ENCODE data around the gene OTUD4. TPM values are rescaled to one million over a fixed set of nuclear protein-coding genes. Genes with fewer than 3 reads are reported as not detected.
"Not testable (repeated sequence)": the region's sequence is repeated elsewhere in the genome, so short reads cannot be mapped to it uniquely, and the experiment has no call there.

Gene OTUD4
- polyA plus RNA-seq, 10 donors: 54.0 to 102 (median 75.1) TPM

- peak in 1 of 3 donors; percentile 86 for DNase-seq
Measured at GRCh38 chr4:145179861-145180297, 510 bp downstream of the OTUD4 start.

DNA sequence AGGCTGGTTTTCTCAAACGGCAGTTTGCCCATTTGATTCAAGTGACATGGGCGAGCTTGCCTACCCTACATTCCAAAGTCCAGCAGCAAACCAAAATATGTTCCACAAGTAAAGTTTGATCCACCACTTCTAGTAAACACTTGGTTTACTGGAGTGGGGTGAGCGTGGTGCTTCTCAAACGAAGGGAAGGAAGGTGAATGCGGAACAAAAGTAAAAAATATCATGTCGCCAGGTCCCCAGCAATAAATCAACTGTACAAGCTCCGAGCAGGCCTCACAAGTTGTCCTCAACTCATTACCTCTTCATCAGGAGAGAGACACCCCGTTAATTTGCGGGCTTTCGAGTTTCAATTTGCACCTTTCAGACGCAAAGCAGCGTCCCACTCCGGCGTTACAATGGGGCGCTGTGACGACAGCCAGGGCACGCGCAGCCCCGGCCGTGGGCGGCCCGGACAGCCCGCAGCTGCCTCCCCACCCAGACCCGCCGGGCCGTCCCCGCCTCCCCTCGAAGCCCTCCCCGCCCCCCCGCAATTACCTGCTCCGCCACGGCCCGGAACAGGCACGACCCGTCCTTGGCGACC lies 1.0 kb downstream of the OTUD4 start:
- peak; percentile 56 to 92 (median 80) for DNase-seq

GRCh38 chr4:145178740-145179280 lies 1.6 kb downstream of the OTUD4 start:
- no peak for DNase-seq

- DNase-seq: peak in 1 of 3 donors; percentile 50
Measured at GRCh38 chr4:145177906-145178538, 2.4 kb downstream of the OTUD4 start.

DNA sequence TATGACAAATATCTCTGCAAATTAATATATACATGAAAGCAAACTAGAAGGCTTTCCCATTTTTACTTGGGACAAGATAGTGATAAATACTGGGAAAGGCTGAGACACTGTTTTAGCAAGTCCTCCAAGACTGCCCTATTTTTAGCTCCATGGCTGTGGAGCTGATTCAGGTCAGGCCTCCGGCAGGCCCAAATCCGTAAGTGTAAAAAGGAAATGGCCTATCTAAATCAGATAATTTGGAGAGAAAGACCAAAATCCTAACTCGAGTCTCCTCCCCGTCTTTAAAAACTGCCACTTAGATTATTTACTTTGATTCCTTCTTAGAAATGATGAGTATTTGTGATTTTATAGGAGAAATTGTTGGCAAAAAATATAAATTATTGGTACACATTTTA lies 2.9 kb downstream of the OTUD4 start:
- peak in 1 of 3 donors; percentile 44 for DNase-seq

DNA sequence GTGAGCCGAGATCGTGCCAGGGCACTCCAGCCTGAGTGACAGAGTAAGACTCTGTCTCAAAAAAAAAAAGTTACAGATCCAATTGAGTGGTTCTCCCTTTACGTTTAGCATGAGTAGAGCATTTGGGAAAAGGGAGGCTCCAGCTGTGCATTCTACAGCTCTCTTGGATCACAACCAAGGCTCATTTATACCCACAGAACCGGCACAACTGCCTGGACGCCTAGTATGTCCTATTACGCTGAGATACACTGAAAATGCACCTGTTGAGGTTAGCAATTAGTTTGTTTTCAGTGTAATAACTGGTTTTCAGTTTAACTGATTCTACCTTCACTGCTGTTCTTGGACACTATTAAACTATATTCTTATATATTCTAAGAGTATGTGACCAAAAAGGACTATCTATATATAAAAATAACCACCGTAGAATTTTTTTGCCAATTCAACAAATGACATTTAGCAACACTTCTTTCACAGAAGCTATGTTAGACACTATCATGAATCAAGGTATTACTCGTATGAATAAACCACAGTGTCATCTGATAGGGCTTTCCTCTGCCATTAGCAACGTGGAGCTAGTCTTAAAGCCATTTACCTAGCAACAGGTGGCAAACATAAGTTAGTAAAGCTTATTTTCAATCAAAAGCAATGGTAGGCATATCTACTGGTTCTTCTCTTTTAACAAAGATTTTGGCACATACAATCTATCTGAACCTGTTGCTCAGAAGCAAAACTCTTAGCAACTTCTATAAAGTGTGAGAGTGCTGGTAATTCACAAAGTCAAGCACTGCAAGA lies 3.6 kb downstream of the OTUD4 start:
- no peak for DNase-seq

DNA sequence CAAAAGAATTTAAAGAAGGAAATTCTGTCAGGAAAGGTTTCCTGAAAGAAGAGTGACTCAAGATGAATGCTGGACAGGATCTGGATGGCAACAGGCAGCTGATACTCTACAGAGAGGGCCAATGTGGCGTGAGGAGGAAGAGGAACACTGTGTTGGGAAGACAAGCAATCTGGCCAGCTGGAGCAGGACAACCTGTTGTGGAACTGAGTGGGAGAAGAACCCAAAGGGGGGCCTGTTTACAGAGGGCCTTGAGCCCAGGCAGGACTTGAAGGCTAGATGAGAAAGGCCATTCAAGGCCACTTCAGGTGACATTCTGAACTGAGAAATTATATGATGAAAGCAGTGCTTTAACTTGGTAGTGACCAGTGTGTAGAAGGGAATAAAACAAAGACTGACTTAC lies 8.5 kb downstream of the OTUD4 start:
- DNase-seq: no peak

GRCh38 chr4:145170223-145170622 lies 10.2 kb downstream of the OTUD4 start:
- DNase-seq: no peak

- DNase-seq: no peak
Measured at GRCh38 chr4:145168581-145169187, 11.7 kb downstream of the OTUD4 start.

GRCh38 chr4:145167887-145168286 lies 12.5 kb downstream of the OTUD4 start:
- DNase-seq: no peak

DNA sequence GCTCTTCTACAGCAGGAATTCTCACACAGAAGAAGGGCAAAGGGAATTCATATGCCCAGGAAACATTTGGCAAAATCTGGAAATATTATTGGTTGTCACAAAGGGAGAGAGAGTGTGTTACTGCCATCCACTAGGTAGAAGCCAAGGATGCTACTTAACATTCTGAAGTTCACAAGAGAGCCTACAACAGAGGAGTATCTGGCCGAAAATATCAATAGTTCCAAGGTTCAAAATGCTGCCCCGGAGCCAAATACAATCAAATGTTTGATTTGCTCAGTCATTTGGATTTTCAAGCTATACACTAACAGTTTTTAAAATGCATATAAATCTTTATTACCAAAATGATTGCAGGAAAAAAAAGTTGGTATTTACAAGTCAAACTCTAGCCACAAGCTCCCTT lies 18.8 kb downstream of the OTUD4 start:
- no peak for DNase-seq

DNA sequence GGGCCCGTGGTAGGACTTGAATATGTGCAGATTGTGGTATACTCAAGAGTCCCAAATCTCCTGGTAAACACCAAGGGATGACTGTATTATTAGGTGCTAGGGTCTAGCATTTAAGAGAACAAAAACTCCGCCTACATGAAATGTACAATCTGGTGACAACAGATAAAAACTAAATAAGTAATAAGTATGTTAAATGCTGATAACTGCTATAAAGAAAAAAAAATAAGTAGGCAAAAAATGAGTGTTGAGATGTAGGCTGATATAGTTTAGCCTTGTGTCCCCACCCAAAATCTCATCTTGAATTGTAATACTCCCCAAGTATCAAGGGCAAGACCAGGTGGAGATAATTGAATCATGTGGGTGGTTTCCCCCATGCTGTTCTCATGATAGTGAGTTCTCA lies 23.4 kb downstream of the OTUD4 start:
- no peak for DNase-seq

DNA sequence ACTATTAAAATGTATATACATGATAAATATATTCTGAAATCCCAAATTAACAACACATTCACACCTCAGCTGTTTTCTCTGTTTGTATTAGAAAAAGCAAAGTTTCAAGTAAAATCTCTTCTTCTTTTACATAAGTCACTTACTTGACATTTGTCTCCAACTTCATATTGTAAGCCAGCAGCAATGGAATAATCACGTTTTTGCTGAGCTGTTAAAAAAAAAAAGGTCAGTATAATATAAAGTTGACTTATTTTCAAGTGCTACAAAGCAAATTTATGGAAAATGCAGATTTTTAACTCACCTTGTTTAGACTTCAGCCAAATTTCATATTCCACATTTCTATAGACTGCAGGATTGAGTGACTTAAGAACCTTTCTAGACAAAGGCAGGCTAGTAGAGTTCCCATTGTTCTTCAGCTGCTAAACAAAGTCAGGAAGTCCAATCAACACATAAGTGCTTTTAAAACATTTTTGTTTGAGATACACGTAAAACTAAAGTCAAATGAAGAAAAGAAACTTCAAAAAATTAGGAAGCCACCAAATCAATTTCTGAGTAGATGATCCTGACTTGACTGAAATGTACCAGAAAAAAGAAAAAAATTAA lies 25.0 kb downstream of the OTUD4 start:
- DNase-seq: no peak

- peak in 2 of 3 donors; percentile 19 to 21 for DNase-seq
Measured at GRCh38 chr4:145154573-145154972, 25.8 kb downstream of the OTUD4 start.

DNA sequence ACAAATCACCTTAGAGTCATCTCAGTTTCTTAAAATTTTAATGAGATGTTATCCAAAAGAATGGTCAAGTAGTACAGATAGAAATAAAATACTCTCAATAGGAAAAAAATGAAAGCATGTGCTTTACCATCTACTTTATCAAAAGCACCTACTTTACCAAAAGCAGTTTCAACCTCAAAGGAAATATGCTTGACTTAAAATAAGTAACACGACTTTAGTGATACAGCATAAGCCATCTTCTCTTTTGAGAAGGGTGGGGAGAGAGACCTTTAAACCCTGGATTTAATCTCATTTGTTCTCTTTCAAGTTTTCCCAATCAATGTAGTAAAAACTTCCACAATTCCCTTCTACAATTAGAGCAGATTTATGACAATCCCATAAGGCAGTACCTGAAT lies 26.5 kb downstream of the OTUD4 start:
- DNase-seq: no peak

DNA sequence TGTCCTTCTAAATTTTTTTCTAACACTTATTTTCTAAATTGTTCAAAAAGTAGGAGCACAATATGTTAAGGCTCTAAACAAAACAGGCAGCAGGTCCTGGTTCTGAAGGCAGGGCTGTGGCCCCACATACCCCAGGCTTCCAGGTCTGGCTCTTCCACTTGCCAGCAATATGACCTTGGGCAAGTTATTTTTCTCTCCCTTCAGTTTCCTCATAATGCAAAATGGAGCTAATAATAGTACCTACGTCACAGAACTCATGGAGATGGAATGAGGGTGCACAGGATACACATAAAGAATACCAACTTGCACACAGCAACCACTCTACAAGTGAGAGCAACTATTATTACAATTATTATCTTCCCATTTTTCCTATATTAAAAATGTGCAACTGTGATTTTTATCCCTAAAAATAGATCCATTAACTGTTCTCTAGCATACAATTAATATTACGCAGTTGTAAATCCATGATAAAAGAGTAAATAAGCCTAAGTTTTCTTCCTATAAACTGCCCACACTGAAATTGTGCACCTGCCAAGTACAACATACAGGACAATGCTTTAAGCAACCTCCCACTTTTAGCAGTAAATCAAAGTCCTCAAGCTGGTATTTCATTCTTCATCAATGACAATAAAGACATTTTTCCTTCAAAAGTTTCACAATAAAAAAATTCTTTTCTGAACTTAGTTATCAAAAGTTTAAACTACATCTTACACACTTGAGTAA lies 27.0 kb downstream of the OTUD4 start:
- no peak for DNase-seq

- DNase-seq: no peak
Measured at GRCh38 chr4:145148980-145149379, 31.4 kb downstream of the OTUD4 start.

- DNase-seq: not testable (repeated sequence)
Measured at GRCh38 chr4:145136219-145136618, 44.2 kb downstream of the OTUD4 start.

DNA sequence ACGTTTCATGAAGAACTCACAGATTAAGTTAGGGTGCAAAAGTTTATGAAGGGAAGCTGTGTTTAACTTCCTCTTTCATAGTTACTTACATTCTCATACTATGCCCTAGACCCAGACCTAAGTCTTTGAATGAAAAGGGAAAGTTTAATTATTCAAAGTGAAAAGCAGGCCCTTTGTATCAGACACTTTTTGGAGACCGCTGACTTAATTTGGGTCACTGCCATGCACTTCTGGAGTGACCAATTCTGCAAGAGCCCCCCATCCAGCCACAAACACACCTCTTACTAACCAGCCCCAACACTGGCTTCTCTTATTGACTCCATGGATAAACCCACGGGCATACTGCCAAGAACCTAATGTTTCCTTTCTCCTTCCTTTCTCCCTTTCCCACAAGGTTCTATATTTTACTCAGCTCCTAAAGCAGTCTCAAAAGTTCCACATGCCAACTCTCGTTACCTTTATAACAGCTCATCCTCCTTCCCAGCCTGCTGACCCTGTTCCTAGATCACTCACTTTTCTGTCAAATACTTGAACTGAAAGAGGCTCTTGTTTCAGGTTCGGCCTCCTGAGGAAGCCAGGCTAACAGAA lies 47.8 kb downstream of the OTUD4 start:
- peak in 2 of 3 donors; percentile 22 to 23 for DNase-seq

DNA sequence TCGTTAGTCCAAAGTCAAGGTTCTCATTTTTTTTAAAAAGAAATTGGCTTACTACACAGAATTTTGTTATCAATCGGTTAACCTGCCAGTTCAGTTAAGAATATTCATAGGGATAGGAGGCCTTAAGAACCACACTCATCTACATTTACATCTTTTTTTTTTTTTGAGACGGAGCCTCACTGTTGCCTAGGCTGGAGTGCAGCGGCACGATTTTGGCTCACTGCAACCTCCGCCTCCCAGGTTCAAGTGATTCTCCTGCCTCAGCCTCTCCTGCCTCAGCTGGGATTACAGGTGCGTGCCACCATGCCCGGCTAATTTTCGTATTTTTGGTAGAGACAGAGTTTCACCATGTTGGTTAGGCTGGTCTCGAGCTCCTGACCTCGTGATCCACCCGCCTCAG lies 48.5 kb downstream of the OTUD4 start:
- DNase-seq: no peak
